Activated T-cell treated with anti-CD3 and anti-CD28 coated beads, Interleukin-2, amount 50 U/mL, for 24 hours (primary cell): Measurements from ENCODE around the gene ALG1L2.
"Not testable (repeated sequence)": the region's sequence is repeated elsewhere in the genome, so short reads cannot be mapped to it uniquely, and the experiment has no call there.

Experiments used
- DNase-seq: peaks from one replicate; pipeline ENCODE4 v3.0.0-alpha.2; 2020
- H3K27ac Mint-ChIP-seq: 2 replicates; pipeline ENCODE4 v1.8.0; 2020; ENCODE audit warnings: mild to moderate bottlenecking, mixed read lengths
- H3K27me3 Mint-ChIP-seq: 2 replicates; pipeline ENCODE4 v1.8.0; 2020; ENCODE audit warnings: mixed read lengths
- H3K36me3 Mint-ChIP-seq: 2 replicates; pipeline ENCODE4 v1.8.0; 2020; ENCODE audit warnings: low read depth, mixed read lengths
- H3K4me1 Mint-ChIP-seq: 2 replicates; pipeline ENCODE4 v1.8.0; 2020; ENCODE audit warnings: low read depth, mixed read lengths
- H3K4me3 Mint-ChIP-seq: 2 replicates; pipeline ENCODE4 v1.8.0; 2020; ENCODE audit warnings: mild to moderate bottlenecking, moderate library complexity, mixed read lengths
- H3K9me3 Mint-ChIP-seq: 2 replicates; pipeline ENCODE4 v1.8.0; 2020; ENCODE audit warnings: mixed read lengths

The ALG1L2 gene

GRCh38 chr3:130107333-130107995, 25.8 kb downstream of the ALG1L2 start:
- H3K27ac Mint-ChIP-seq, H3K27me3 Mint-ChIP-seq, H3K4me3 Mint-ChIP-seq, DNase-seq, H3K9me3 Mint-ChIP-seq: not testable (repeated sequence)
- Mint-ChIP-seq H3K4me1 (peaks cover 24% of the 10 kb centered on the region), H3K36me3 (peaks cover 52% of the 10 kb centered on the region)

GRCh38 chr3:130108836-130109585, 27.4 kb downstream of the ALG1L2 start:
- not testable (repeated sequence) for H3K9me3 Mint-ChIP-seq, H3K27ac Mint-ChIP-seq

GRCh38 chr3:130110386-130111169, 28.9 kb downstream of the ALG1L2 start:
- H3K27me3 Mint-ChIP-seq, DNase-seq, H3K9me3 Mint-ChIP-seq: not testable (repeated sequence)
- peaks cover 40% of the 10 kb centered on the region for H3K36me3 Mint-ChIP-seq
- peaks cover 31% of the 10 kb centered on the region for H3K4me1 Mint-ChIP-seq
- H3K27ac Mint-ChIP-seq: peak overlapping the region; percentile 99
- H3K4me3 Mint-ChIP-seq: peak overlapping the region; percentile 94

More at GRCh38 chr3:130108836-130109585, 27.4 kb downstream of the ALG1L2 start:
- DNase-seq, H3K4me3 Mint-ChIP-seq, H3K27me3 Mint-ChIP-seq: not testable (repeated sequence)
- H3K36me3 Mint-ChIP-seq: peaks cover 42% of the 10 kb centered on the region
- H3K4me1 Mint-ChIP-seq: peaks cover 29% of the 10 kb centered on the region

GRCh38 chr3:130111185-130111864, 29.7 kb downstream of the ALG1L2 start:
- H3K36me3 Mint-ChIP-seq: peaks cover 36% of the 10 kb centered on the region
- H3K9me3 Mint-ChIP-seq: no peaks in the 10 kb centered on the region
- peak; percentile 98 for DNase-seq
- H3K4me3 Mint-ChIP-seq: peak overlapping the region; percentile 94
- H3K27ac Mint-ChIP-seq: peak overlapping the region; percentile 99
- H3K4me1 Mint-ChIP-seq: peaks cover 27% of the 10 kb centered on the region
- peaks cover 2% of the 10 kb centered on the region for H3K27me3 Mint-ChIP-seq

GRCh38 chr3:130111865-130112747, 30.5 kb downstream of the ALG1L2 start:
- Mint-ChIP-seq H3K36me3 (peaks cover 32% of the 10 kb centered on the region), H3K4me1 (peaks cover 27% of the 10 kb centered on the region), H3K27ac (peak overlapping the region; percentile 99), H3K4me3 (peak overlapping the region; percentile 94)
- H3K9me3 Mint-ChIP-seq, H3K27me3 Mint-ChIP-seq: not testable (repeated sequence)
- peak; percentile 100 for DNase-seq

GRCh38 chr3:130112748-130113073, 31.1 kb downstream of the ALG1L2 start:
- H3K4me3 Mint-ChIP-seq: peak overlapping the region; percentile 94
- peaks cover 27% of the 10 kb centered on the region for H3K4me1 Mint-ChIP-seq
- peaks cover 29% of the 10 kb centered on the region for H3K36me3 Mint-ChIP-seq
- H3K27ac Mint-ChIP-seq: peak overlapping the region; percentile 86
- not testable (repeated sequence) for H3K9me3 Mint-ChIP-seq, H3K27me3 Mint-ChIP-seq, DNase-seq

GRCh38 chr3:130115400-130115799, 33.8 kb downstream of the ALG1L2 start:
- H3K9me3 Mint-ChIP-seq, H3K36me3 Mint-ChIP-seq, H3K27me3 Mint-ChIP-seq, DNase-seq, H3K27ac Mint-ChIP-seq, H3K4me3 Mint-ChIP-seq: not testable (repeated sequence)
- H3K4me1 Mint-ChIP-seq: peaks cover 12% of the 10 kb centered on the region

GRCh38 chr3:130117933-130118332, 36.3 kb downstream of the ALG1L2 start:
- H3K4me3 Mint-ChIP-seq: no peak overlapping the region
- no peak for DNase-seq
- H3K4me1 Mint-ChIP-seq: peaks cover 3% of the 10 kb centered on the region

GRCh38 chr3:130119824-130120223, 38.2 kb downstream of the ALG1L2 start:
- not testable (repeated sequence) for H3K4me1 Mint-ChIP-seq, H3K4me3 Mint-ChIP-seq, H3K27ac Mint-ChIP-seq, H3K9me3 Mint-ChIP-seq, H3K36me3 Mint-ChIP-seq, DNase-seq
- H3K27me3 Mint-ChIP-seq: peaks cover 20% of the 10 kb centered on the region

More at GRCh38 chr3:130117933-130118332, 36.3 kb downstream of the ALG1L2 start:
- Mint-ChIP-seq H3K36me3 (no peaks in the 10 kb centered on the region), H3K9me3 (no peaks in the 10 kb centered on the region), H3K27me3 (peaks cover 17% of the 10 kb centered on the region), H3K27ac (no peak overlapping the region)

- H3K36me3 Mint-ChIP-seq, H3K4me1 Mint-ChIP-seq, H3K27ac Mint-ChIP-seq, H3K4me3 Mint-ChIP-seq, DNase-seq, H3K9me3 Mint-ChIP-seq: not testable (repeated sequence)
- H3K27me3 Mint-ChIP-seq: peaks cover 21% of the 10 kb centered on the region
Measured at GRCh38 chr3:130120291-130120690, 38.7 kb downstream of the ALG1L2 start.

- H3K4me3 Mint-ChIP-seq, H3K9me3 Mint-ChIP-seq, DNase-seq, H3K4me1 Mint-ChIP-seq, H3K27ac Mint-ChIP-seq, H3K36me3 Mint-ChIP-seq: not testable (repeated sequence)
- H3K27me3 Mint-ChIP-seq: peaks cover 27% of the 10 kb centered on the region
Measured at GRCh38 chr3:130122891-130123775, 41.5 kb downstream of the ALG1L2 start.

- not testable (repeated sequence) for DNase-seq, H3K36me3 Mint-ChIP-seq, H3K4me3 Mint-ChIP-seq, H3K9me3 Mint-ChIP-seq, H3K4me1 Mint-ChIP-seq, H3K27ac Mint-ChIP-seq
- H3K27me3 Mint-ChIP-seq: peaks cover 28% of the 10 kb centered on the region
Measured at GRCh38 chr3:130125406-130125805, 43.8 kb downstream of the ALG1L2 start.

- not testable (repeated sequence) for H3K4me3 Mint-ChIP-seq, H3K4me1 Mint-ChIP-seq, H3K9me3 Mint-ChIP-seq, H3K27ac Mint-ChIP-seq, DNase-seq, H3K36me3 Mint-ChIP-seq, H3K27me3 Mint-ChIP-seq
Measured at GRCh38 chr3:130136337-130136736, 54.7 kb downstream of the ALG1L2 start.
